Measurements from ENCODE around the gene ALK. TPM values are rescaled to one million over a fixed set of nuclear protein-coding genes. Genes with fewer than 3 reads are reported as not detected.

The ALK gene
- total RNA-seq, 1 experiment from 2014 or later, result 0.87 TPM

DNA sequence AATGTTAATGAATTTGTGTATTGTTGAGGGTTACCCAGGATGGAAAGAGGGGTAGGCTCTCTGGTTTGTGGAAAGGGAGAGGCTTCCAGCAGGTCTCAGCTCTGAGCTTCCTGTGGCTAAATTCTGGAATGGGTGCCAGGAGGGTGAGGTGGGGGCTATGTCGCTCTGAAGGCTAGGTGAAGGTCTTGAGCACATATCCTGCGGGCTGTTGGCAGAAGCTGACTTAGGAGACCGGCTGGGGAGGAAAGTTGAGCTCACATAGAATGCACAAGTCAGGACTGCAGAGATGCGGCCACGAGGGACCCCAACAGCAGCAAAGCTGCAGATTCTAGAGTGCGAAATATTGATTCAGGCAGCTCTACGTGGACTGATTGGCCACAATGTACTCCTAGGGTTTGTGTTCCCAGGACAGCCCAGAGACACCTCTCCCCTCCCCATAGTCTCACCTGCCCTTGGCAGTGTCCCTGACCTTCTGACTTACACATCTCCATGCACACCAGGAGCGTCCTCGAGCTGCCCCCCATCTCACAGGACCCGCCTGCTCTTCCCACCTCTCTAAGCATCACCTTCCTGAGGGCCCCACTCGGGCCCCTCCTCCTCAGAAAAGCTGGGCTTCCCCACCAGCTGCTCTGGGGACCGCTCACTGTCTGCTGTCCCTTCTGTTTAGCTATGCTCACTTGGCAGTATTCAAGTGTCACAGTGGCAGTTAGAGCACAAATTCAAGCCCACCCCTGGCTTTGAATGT, 72.6 kb downstream of the ALK start:
- TF ChIP-seq, protein P1, sequence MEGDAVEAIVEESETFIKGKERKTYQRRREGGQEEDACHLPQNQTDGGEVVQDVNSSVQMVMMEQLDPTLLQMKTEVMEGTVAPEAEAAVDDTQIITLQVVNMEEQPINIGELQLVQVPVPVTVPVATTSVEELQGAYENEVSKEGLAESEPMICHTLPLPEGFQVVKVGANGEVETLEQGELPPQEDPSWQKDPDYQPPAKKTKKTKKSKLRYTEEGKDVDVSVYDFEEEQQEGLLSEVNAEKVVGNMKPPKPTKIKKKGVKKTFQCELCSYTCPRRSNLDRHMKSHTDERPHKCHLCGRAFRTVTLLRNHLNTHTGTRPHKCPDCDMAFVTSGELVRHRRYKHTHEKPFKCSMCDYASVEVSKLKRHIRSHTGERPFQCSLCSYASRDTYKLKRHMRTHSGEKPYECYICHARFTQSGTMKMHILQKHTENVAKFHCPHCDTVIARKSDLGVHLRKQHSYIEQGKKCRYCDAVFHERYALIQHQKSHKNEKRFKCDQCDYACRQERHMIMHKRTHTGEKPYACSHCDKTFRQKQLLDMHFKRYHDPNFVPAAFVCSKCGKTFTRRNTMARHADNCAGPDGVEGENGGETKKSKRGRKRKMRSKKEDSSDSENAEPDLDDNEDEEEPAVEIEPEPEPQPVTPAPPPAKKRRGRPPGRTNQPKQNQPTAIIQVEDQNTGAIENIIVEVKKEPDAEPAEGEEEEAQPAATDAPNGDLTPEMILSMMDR (conservative IDR thresholded peaks at IDR 0.05; ENCODE audit: low read depth, low read length), result no peak
- no peak for TF ChIP-seq EZH2phosphoT487 (IDR thresholded peaks at IDR 0.05; ENCODE audit: borderline replicate concordance, low read length)
- TF ChIP-seq EZH2 (IDR thresholded peaks at IDR 0.05; ENCODE audit: low read length, unreplicated experiment), result no peak
- no peaks in the 10 kb centered on the region for H3K27me3 ChIP-seq (ENCODE audit: low read length)
- no peak overlapping the region for H3K27ac ChIP-seq (ENCODE audit: low read length)
- CTCF ChIA-PET, result no interaction called here
- BruUV-seq (replicated peaks), result no TSS peak
- H2AFZ ChIP-seq (ENCODE audit: low read length), result no peak overlapping the region
- POLR2A ChIA-PET (ENCODE audit: unreplicated experiment), result no interaction called here
- H3K79me2 ChIP-seq (ENCODE audit: low read length), result no peaks in the 10 kb centered on the region
- no peaks in the 10 kb centered on the region for H3K9me2 ChIP-seq (replicated peaks; ENCODE audit: low read length)
- H3K9me3 ChIP-seq (ENCODE audit: low read length), result no peaks in the 10 kb centered on the region
- no peaks in the 10 kb centered on the region for H4K20me1 ChIP-seq (ENCODE audit: low read length)
- ATAC-seq (no peak), DNase-seq (no peak)
- peaks cover 12% of the 10 kb centered on the region; the same call in 1 of the 2 replicates for H3K4me1 ChIP-seq (ENCODE audit: insufficient read depth, low read length)
- intact Hi-C loops (cut with micrococcal nuclease), result no loop called here
- no peak overlapping the region for H3K4me2 ChIP-seq (ENCODE audit: low read length)
- H3K9ac ChIP-seq (ENCODE audit: low read length), result no peak overlapping the region
- H3K36me3 ChIP-seq (ENCODE audit: low read depth, low read length), result no peaks in the 10 kb centered on the region
- H3K4me3 ChIP-seq (ENCODE audit: low read length), result no peak overlapping the region
- H3F3A ChIP-seq (ENCODE audit: low read length, unreplicated experiment), result no peaks in the 10 kb centered on the region

- H3K27ac ChIP-seq (ENCODE audit: low read length), result no peak overlapping the region
- no peaks in the 10 kb centered on the region for H3K27me3 ChIP-seq (ENCODE audit: low read length)
- TF ChIP-seq, protein P1 (conservative IDR thresholded peaks at IDR 0.05; ENCODE audit: low read depth, low read length), result no peak
- TF ChIP-seq EZH2phosphoT487 (IDR thresholded peaks at IDR 0.05; ENCODE audit: borderline replicate concordance, low read length), result no peak
- TF ChIP-seq EZH2 (IDR thresholded peaks at IDR 0.05; ENCODE audit: low read length, unreplicated experiment), result no peak
- no peaks in the 10 kb centered on the region for H3K9me2 ChIP-seq (replicated peaks; ENCODE audit: low read length)
- no peaks in the 10 kb centered on the region for H3K36me3 ChIP-seq (ENCODE audit: low read depth, low read length)
- H3F3A ChIP-seq (ENCODE audit: low read length, unreplicated experiment), result no peaks in the 10 kb centered on the region
- intact Hi-C loops (cut with micrococcal nuclease), result no loop called here
- H3K4me2 ChIP-seq (ENCODE audit: low read length), result no peak overlapping the region
- no TSS peak for BruUV-seq (replicated peaks)
- H3K9me3 ChIP-seq (ENCODE audit: low read length), result no peaks in the 10 kb centered on the region
- POLR2A ChIA-PET (ENCODE audit: unreplicated experiment), result no interaction called here
- no peaks in the 10 kb centered on the region for H3K79me2 ChIP-seq (ENCODE audit: low read length)
- H3K4me3 ChIP-seq (ENCODE audit: low read length), result no peak overlapping the region
- H3K4me1 ChIP-seq (ENCODE audit: insufficient read depth, low read length), result peaks cover 12% of the 10 kb centered on the region; the same call in 1 of the 2 replicates
- H4K20me1 ChIP-seq (ENCODE audit: low read length), result no peaks in the 10 kb centered on the region
- H2AFZ ChIP-seq (ENCODE audit: low read length), result no peak overlapping the region
- CTCF ChIA-PET, result no interaction called here
- ATAC-seq (no peak), DNase-seq (no peak)
- H3K9ac ChIP-seq (ENCODE audit: low read length), result no peak overlapping the region
These were observed 73.5 kb downstream of the ALK start for GRCh38 chr2:29847886-29848285.

DNA sequence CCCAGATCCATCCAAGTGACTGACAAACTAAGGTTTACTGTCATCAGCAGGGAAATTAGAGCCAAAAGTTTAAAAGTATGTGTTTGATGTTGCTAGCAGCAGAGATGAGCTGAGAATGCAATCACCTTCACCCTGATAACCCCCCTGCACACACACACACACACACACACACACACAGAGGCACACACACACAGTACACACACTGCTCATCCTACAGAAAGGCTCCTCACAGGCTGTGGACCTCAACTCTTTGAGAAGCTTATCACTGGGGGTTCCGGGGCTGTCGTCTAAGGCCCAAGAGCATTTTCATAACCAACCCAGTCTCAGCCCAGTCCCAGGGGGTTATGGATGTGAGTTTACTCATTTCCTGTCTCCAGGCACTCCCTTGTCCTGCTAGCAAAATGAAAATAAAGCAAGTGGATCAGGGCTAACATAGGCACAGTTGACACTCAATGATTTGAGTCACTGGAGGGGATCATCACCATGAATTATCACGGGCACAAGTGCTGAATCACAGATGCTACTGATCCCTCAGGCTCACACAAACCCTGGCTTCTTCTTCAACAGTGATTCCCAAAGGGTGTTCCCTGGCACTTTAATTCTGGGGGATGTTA, 76.6 kb downstream of the ALK start:
- H3K9ac ChIP-seq (ENCODE audit: low read length), result no peak overlapping the region
- no peaks in the 10 kb centered on the region for H3K36me3 ChIP-seq (ENCODE audit: low read depth, low read length)
- BruUV-seq (replicated peaks), result no TSS peak
- no peaks in the 10 kb centered on the region for H3K79me2 ChIP-seq (ENCODE audit: low read length)
- H3K4me2 ChIP-seq (ENCODE audit: low read length), result 0 out of 2 replicates have a peak overlapping the region, but pooled peaks have one; percentile 0
- POLR2A ChIA-PET (ENCODE audit: unreplicated experiment), result no interaction called here
- no peaks in the 10 kb centered on the region for H3F3A ChIP-seq (ENCODE audit: low read length, unreplicated experiment)
- peaks cover 12% of the 10 kb centered on the region; the same call in 1 of the 2 replicates for H3K4me1 ChIP-seq (ENCODE audit: insufficient read depth, low read length)
- intact Hi-C loops (cut with micrococcal nuclease), result loop anchor here (5.0 kb wide), 1 partner anchor 198 kb away; no protein-coding TSS in a partner anchor
- no peaks in the 10 kb centered on the region for H3K9me3 ChIP-seq (ENCODE audit: low read length)
- H2AFZ ChIP-seq (ENCODE audit: low read length), result no peak overlapping the region
- H3K4me3 ChIP-seq (ENCODE audit: low read length), result no peak overlapping the region
- no peaks in the 10 kb centered on the region for H4K20me1 ChIP-seq (ENCODE audit: low read length)
- TF ChIP-seq EZH2 (IDR thresholded peaks at IDR 0.05; ENCODE audit: low read length, unreplicated experiment) (no peak), EZH2phosphoT487 (IDR thresholded peaks at IDR 0.05; ENCODE audit: borderline replicate concordance, low read length) (no peak)
- TF ChIP-seq, protein P1 (conservative IDR thresholded peaks at IDR 0.05; ENCODE audit: low read depth, low read length), result no peak
- no peak overlapping the region for H3K27ac ChIP-seq (ENCODE audit: low read length)
- DNase-seq (peak; percentile 72), ATAC-seq (peak; percentile 49)
- H3K27me3 ChIP-seq (ENCODE audit: low read length), result no peaks in the 10 kb centered on the region
- H3K9me2 ChIP-seq (replicated peaks; ENCODE audit: low read length), result no peaks in the 10 kb centered on the region
- CTCF ChIA-PET, result no interaction called here
